Measurements from ENCODE around the gene FOXM1. TPM values are rescaled to one million over a fixed set of nuclear protein-coding genes. Genes with fewer than 3 reads are reported as not detected.
"Not testable (repeated sequence)": the region's sequence is repeated elsewhere in the genome, so short reads cannot be mapped to it uniquely, and the experiment has no call there.

Gene FOXM1
- total RNA-seq, 4 donors from 2014 or later = 1.3 to 1.7 TPM; not detected in 2

DNA sequence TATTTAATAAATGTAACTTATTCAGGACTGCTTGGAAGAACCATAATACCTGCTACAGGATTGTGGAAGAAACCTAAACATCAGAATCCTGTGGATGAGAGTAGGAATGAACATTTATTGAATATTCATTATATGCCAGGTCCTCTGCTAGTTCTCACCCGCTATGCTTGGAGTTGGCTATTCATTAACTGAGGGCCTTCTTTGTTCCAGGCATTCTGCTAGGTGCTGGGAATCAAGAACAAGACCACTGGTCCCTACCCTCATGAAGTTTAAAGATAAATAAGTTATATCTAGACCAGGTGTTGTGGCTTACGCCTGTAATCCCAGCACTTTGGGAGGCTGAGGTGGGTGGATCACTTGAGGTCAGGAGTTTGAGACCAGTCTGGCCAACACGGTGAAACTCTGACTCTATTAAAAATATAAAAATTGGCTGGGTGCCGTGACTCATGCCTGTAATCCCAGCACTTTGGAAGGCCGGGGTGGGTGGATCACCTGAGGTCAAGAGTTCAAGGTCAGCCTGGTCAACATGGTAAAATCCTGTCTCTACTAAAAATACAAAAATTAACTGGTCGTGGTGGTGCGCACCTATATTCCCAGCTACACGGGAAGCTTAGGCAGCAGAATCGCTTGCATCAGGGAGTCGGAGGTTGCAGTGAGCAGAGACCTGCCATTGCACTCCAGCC, 9.9 kb upstream of the FOXM1 start:
- TF ChIP-seq EP300 (IDR thresholded peaks at IDR 0.05) = no peak
- TF ChIP-seq POLR2A (IDR thresholded peaks at IDR 0.05) = no peak
- TF ChIP-seq, protein P1, sequence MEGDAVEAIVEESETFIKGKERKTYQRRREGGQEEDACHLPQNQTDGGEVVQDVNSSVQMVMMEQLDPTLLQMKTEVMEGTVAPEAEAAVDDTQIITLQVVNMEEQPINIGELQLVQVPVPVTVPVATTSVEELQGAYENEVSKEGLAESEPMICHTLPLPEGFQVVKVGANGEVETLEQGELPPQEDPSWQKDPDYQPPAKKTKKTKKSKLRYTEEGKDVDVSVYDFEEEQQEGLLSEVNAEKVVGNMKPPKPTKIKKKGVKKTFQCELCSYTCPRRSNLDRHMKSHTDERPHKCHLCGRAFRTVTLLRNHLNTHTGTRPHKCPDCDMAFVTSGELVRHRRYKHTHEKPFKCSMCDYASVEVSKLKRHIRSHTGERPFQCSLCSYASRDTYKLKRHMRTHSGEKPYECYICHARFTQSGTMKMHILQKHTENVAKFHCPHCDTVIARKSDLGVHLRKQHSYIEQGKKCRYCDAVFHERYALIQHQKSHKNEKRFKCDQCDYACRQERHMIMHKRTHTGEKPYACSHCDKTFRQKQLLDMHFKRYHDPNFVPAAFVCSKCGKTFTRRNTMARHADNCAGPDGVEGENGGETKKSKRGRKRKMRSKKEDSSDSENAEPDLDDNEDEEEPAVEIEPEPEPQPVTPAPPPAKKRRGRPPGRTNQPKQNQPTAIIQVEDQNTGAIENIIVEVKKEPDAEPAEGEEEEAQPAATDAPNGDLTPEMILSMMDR (IDR thresholded peaks at IDR 0.05) = no peak
- TF ChIP-seq POLR2AphosphoS5 (IDR thresholded peaks at IDR 0.05) = no peak
- 83 to 88% methylated on average over 1 to 7 of the region's 10 CpGs for WGBS, 2 donors (ENCODE audit: low coverage in 1 of 2)
- no peak for ATAC-seq
- H3K9me3 ChIP-seq = no peaks in the 10 kb centered on the region
- H3K4me3 ChIP-seq = no peak overlapping the region
- H3K36me3 ChIP-seq = peaks cover 0 to 15% of the 10 kb centered on the region in 2 donors
- no peaks in the 10 kb centered on the region for H3K27me3 ChIP-seq
- H3K4me1 ChIP-seq = peaks cover 0 to 12% (median 8%) of the 10 kb centered on the region in 3 donors
- no peak overlapping the region for H3K27ac ChIP-seq

DNA sequence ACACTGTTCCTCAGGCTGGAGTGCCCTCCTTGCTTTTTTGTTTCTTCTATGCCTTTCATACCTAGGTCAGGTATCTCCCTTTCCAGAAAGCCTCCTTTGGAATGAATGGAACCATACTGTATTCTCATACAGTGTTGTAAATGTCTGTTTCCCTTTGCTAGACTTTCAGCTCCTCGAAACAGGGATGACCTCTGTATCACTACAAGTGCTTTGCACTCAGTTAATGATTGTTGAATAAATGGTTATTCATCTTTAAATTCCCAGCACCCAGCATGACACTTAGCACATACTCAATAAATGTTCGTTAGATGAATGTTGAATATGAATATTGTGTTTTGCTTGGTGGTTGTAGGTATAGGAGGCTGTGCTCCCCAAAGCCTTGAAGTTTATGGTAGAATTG, 7.8 kb upstream of the FOXM1 start:
- H3K36me3 ChIP-seq = peaks cover 0 to 15% of the 10 kb centered on the region in 2 donors
- H3K27me3 ChIP-seq = no peaks in the 10 kb centered on the region
- no peak for ATAC-seq
- H3K4me3 ChIP-seq = no peak overlapping the region
- H3K4me1 ChIP-seq = peaks cover 0 to under 1% (median 0%) of the 10 kb centered on the region in 3 donors
- H3K27ac ChIP-seq = no peak overlapping the region
- no peaks in the 10 kb centered on the region for H3K9me3 ChIP-seq
- 78 to 86% methylated on average over 2 of the region's 2 CpGs for WGBS, 2 donors (ENCODE audit: low coverage in 1 of 2)
- no peak for TF ChIP-seq POLR2AphosphoS5 (IDR thresholded peaks at IDR 0.05)

DNA sequence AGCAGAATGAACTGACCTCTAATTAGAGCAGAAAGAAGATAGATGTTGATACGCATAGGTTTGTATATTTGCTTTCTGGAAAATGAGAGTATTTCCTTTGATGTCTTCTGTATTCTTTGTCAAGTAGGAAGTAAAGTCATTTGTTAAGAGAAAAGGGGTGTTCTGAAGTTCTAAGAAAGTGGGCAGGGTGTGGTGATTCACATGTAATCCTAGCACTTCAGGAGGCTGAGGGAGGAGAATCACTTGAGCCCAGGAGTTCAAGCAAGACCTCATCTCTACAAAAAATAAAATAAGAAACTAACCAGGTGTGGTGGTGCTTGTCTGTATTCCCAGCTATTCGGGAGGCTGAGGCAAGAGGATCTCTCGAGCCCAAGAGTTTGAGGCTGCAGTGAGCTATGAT, 2.9 kb upstream of the FOXM1 start:
- Histone ChIP-seq H3K36me3 (no peaks in the 10 kb centered on the region), H3K4me1 (peaks cover 0 to 27% (median 13%) of the 10 kb centered on the region in 3 donors), H3K27me3 (no peaks in the 10 kb centered on the region), H3K4me3 (no peak overlapping the region), H3K27ac (no peak overlapping the region), H3K9me3 (no peaks in the 10 kb centered on the region)
- whole genome bisulfite sequencing, 2 donors (ENCODE audit: low coverage in 1 of 2) = 95 to 97% methylated on average over 3 of the region's 3 CpGs
- no peak for ATAC-seq
- TF ChIP-seq POLR2AphosphoS5 (IDR thresholded peaks at IDR 0.05) = no peak
- no peak for TF ChIP-seq POLR2A (IDR thresholded peaks at IDR 0.05)
- no peak for TF ChIP-seq EP300 (IDR thresholded peaks at IDR 0.05)
- TF ChIP-seq, protein P1 (IDR thresholded peaks at IDR 0.05) = no peak

DNA sequence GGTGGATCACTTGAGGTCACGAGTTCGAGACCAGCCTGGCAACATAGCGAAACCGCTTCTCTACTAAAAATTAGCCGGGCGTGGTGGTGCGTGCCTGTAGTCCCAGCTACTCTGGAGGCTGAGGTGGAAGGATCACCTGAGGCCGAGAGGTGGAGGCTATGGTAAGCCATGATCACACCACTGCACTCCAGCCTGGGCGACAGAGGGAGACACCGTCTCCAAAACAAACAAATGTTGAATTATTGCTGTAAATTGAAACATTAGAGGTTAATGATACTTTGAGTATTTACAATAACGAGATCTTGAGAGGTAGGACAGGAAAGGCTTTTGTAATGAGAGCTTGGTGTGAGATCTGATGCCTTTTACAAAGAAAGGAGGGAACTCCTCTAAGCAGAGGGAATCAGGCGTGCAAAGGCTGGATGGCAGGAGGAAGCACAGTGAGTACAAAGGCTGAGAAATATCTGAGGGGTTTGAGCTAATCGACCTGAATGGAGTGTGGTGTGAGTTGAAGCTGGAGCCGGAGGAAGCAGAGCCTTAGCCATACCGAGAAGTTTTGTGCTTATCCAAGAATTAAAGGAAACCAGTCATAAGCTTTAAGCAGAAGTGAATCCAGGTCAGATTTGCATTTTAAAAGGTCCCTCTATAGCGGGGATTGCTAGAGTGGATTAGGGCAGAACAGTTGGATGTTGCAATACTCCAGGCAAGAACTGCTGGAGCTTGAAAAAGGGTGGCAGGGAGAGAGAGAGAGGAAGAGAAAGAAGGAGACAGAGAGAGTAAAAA, 1.2 kb upstream of the FOXM1 start:
- H3K4me3 ChIP-seq = peak overlapping the region; percentile 62 to 92
- peak overlapping the region; percentile 53 to 95 (median 94) for H3K27ac ChIP-seq
- H3K27me3 ChIP-seq = no peaks in the 10 kb centered on the region
- 9 to 28% methylated on average over 6 to 8 of the region's 16 CpGs for WGBS, 2 donors (ENCODE audit: low coverage in 1 of 2)
- ATAC-seq = no peak
- H3K4me1 ChIP-seq = peaks cover 0 to 27% (median 13%) of the 10 kb centered on the region in 3 donors
- no peaks in the 10 kb centered on the region for H3K9me3 ChIP-seq
- H3K36me3 ChIP-seq = no peaks in the 10 kb centered on the region
- TF ChIP-seq POLR2AphosphoS5 (IDR thresholded peaks at IDR 0.05) = no peak
- TF ChIP-seq EP300 (IDR thresholded peaks at IDR 0.05) = no peak
- TF ChIP-seq, protein P1 (IDR thresholded peaks at IDR 0.05) = no peak
- no peak for TF ChIP-seq POLR2A (IDR thresholded peaks at IDR 0.05)

DNA sequence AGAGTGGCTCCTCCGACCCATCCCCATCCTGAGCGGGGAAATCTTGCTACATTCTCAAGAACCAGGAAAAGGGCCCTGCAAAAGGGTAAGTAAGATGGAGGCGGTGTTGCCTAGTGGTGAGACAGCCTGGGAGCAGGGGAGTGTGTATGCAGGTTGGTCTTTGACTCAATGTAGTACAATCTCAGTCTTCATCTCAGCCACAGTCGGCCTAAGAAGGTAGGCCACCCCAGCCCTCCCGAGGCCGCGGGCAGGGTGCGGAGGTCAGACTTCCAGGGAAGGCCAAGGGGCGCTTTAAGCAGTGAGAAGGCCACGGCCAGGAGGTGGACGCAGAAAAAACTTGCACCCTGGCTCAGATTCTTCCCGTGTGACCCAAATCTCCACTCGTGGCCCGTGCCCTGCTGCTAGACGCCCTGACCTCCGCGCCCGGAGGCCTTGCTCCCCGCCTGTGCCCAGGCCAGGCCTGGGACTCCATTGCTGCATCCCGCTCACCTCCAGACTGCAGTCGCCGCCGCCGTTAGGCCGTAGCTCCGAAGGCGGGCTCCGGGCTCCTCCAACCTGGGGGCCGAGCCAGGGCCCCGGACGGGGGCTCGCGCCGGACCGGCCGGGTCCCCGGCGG, 435 bp downstream of the FOXM1 start:
- H3K27me3 ChIP-seq = no peaks in the 10 kb centered on the region
- TF ChIP-seq POLR2A (IDR thresholded peaks at IDR 0.05) = no peak
- no peak for TF ChIP-seq POLR2AphosphoS5 (IDR thresholded peaks at IDR 0.05)
- TF ChIP-seq, protein P1 (IDR thresholded peaks at IDR 0.05) = no peak
- TF ChIP-seq EP300 (IDR thresholded peaks at IDR 0.05) = no peak
- ATAC-seq = no peak
- H3K36me3 ChIP-seq = no peaks in the 10 kb centered on the region
- peak overlapping the region; percentile 62 to 92 for H3K4me3 ChIP-seq
- peaks cover 0 to 27% (median 13%) of the 10 kb centered on the region in 3 donors for H3K4me1 ChIP-seq
- H3K9me3 ChIP-seq = no peaks in the 10 kb centered on the region
- H3K27ac ChIP-seq = peak overlapping the region in 3 of 4 donors; percentile 94 to 95 (median 94)
- WGBS, 2 donors (ENCODE audit: low coverage in 1 of 2) = 20% methylated on average over 1 to 2 of the region's 38 CpGs

DNA sequence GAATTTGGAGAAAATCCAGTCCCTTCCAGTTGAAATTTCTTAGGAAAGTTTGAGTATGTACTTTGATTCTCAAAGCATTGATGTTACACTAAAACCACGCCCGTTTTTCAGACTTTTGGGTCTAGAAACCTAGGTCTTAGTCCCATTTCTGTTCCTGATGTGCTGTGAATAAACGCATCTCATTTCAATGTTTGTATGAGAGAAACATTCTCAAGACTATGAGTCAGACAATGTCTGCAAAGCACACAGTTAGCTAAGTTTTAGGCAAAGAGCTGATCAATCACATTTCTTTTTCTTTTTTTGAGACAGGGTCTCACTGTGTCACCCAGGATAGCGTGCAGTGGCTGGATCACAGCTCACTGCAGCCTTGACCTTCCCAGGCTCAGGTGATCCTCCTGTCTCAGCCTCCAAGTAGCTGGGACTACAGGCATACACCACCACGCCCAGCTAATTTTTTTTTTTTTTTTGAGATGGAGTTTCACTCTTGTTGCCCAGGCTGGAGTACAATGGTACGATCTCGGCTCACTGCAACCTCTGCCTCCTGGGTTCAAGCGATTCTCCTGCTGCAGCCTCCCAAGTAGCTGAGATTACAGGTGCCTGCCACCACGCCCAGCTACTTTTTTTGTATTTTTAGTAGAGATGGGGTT, 7.9 kb downstream of the FOXM1 start:
- not testable (repeated sequence) for H3K36me3 ChIP-seq, H3K9me3 ChIP-seq, ATAC-seq, H3K27ac ChIP-seq, H3K4me1 ChIP-seq, H3K4me3 ChIP-seq, H3K27me3 ChIP-seq
- 87 to 95% methylated on average over 3 to 4 of the region's 9 CpGs for WGBS, 2 donors (ENCODE audit: low coverage in 1 of 2)
